IMR-90 (cell line): Measurements from ENCODE around the gene RNF212. TPM values are rescaled to one million over a fixed set of nuclear protein-coding genes. Genes with fewer than 3 reads are reported as not detected.

ENCODE experiments used
- ATAC-seq: fragments of 200-7000 bp; cut with Tn5 transposase; 2 replicates; pipeline ENCODE4 v1.9.1; 2020; ENCODE audit warnings: low read depth, mild to moderate bottlenecking, moderate library complexity
- BruUV-seq: library from RNA; stranded (reverse); fragments of 400-500 nt; replicated peaks from 2 replicates; lab custom pipeline; 2021; lab: Mats Ljungman, UMichigan
- CTCF ChIA-PET: fragments of 300-600 bp; formaldehyde crosslinking; extraction: SDS; loops from one replicate; lab custom pipeline; 2021; ENCODE audit warnings: antibody characterized with exemption; lab: Yijun Ruan, JAX
- POLR2A ChIA-PET: fragments of 300-600 bp; sonication (Branson Sonifier 250); formaldehyde crosslinking; loops from one replicate; lab custom pipeline; 2022; ENCODE audit warnings: antibody characterized with exemption; ENCODE audit not compliant: unreplicated experiment; lab: Charles Lee
- DNase-seq: peaks from one replicate; pipeline ENCODE4 v3.0.0; 2013
- H2AFZ ChIP-seq: replicated peaks from 2 replicates; pipeline ENCODE3; 2013; ENCODE audit warnings: low read length, mild to moderate bottlenecking; ENCODE audit not compliant: poor library complexity
- H2AK5ac ChIP-seq: 2 replicates; pipeline ENCODE4 v1.6.1; 2013; ENCODE audit warnings: low read depth, low read length, inconsistent platforms
- H2AK9ac ChIP-seq: replicated peaks from 2 replicates; pipeline ENCODE3; 2013; ENCODE audit warnings: mild to moderate bottlenecking, low read depth, low read length, moderate library complexity; ENCODE audit not compliant: poor library complexity
- H2BK120ac ChIP-seq: 2 replicates; pipeline ENCODE4 v1.6.1; 2013; ENCODE audit warnings: low read depth, low read length, inconsistent platforms
- H2BK15ac ChIP-seq: 3 replicates; pipeline ENCODE4 v1.6.1; 2013; ENCODE audit warnings: low read depth, low read length, inconsistent platforms
- H2BK20ac ChIP-seq: 2 replicates; pipeline ENCODE4 v1.6.1; 2013; ENCODE audit warnings: low read depth, mild to moderate bottlenecking, inconsistent platforms, low read length, moderate library complexity
- H2BK5ac ChIP-seq: 2 replicates; pipeline ENCODE4 v1.6.1; 2013; ENCODE audit warnings: mild to moderate bottlenecking, low read depth, low read length, inconsistent platforms; ENCODE audit not compliant: poor library complexity, severe bottlenecking
- H3K14ac ChIP-seq: replicated peaks from 2 replicates; pipeline ENCODE4 v1.6.1; 2013; ENCODE audit warnings: low read depth, low read length, inconsistent platforms
- H3K18ac ChIP-seq: 2 replicates; pipeline ENCODE4 v1.6.1; 2013; ENCODE audit warnings: low read depth, low read length, control low read depth
- H3K23ac ChIP-seq: 2 replicates; pipeline ENCODE4 v1.6.1; 2013; ENCODE audit warnings: low read depth, low read length, inconsistent platforms
- H3K27ac ChIP-seq: 2 replicates; pipeline ENCODE4 v1.5.1; 2013; ENCODE audit warnings: mild to moderate bottlenecking, control low read depth, low read length; ENCODE audit not compliant: insufficient read depth
- H3K27me3 ChIP-seq: 2 replicates; pipeline ENCODE4 v1.6.1; 2013; ENCODE audit warnings: low read length; ENCODE audit not compliant: control insufficient read depth, insufficient read depth
- H3K36me3 ChIP-seq: 2 replicates; pipeline ENCODE4 v1.6.1; 2013; ENCODE audit warnings: low read length, mixed read lengths; ENCODE audit not compliant: control insufficient read depth, insufficient read depth
- H3K4ac ChIP-seq: 2 replicates; pipeline ENCODE4 v1.6.1; 2013; ENCODE audit warnings: low read depth, low read length, inconsistent platforms
- H3K4me1 ChIP-seq: 2 replicates; pipeline ENCODE4 v1.6.1; 2013; ENCODE audit warnings: low read length, mixed read lengths; ENCODE audit not compliant: control insufficient read depth, insufficient read depth
- H3K4me2 ChIP-seq: 2 replicates; pipeline ENCODE4 v1.6.1; 2013; ENCODE audit warnings: low read depth, mild to moderate bottlenecking, control low read depth, low read length, moderate library complexity
- H3K4me3 ChIP-seq: 2 replicates; pipeline ENCODE4 v1.5.1; 2013; ENCODE audit warnings: low read depth, mild to moderate bottlenecking, control low read depth, low read length, moderate library complexity; ENCODE audit not compliant: insufficient read depth
- H3K56ac ChIP-seq: 2 replicates; pipeline ENCODE4 v1.6.1; 2013; ENCODE audit warnings: low read length, inconsistent platforms; ENCODE audit not compliant: insufficient read depth; ENCODE audit errors: extremely low read depth
- H3K79me1 ChIP-seq, 2 experiments: 2 replicates each; pipeline ENCODE4 v1.6.1; 2013; ENCODE audit warnings: low read length in 2 of 2, inconsistent platforms in 1 of 2, low read depth in 1 of 2
- H3K9ac ChIP-seq: 2 replicates; pipeline ENCODE4 v1.6.1; 2013; ENCODE audit warnings: low read depth, low read length, control low read depth
- H3K9me1 ChIP-seq: 2 replicates; pipeline ENCODE4 v1.6.1; 2013; ENCODE audit warnings: low read length, inconsistent platforms; ENCODE audit not compliant: insufficient read depth
- H3K9me3 ChIP-seq: 2 replicates; pipeline ENCODE4 v1.6.1; 2013; ENCODE audit warnings: low read length; ENCODE audit not compliant: control insufficient read depth, insufficient read depth
- H4K20me1 ChIP-seq: 2 replicates; pipeline ENCODE4 v1.6.1; 2013; ENCODE audit warnings: low read length, inconsistent platforms; ENCODE audit not compliant: insufficient read depth
- H4K5ac ChIP-seq: 2 replicates; pipeline ENCODE4 v1.6.1; 2013; ENCODE audit warnings: mild to moderate bottlenecking, low read depth, low read length, control low read depth
- H4K8ac ChIP-seq, 2 experiments: 2 replicates each; pipeline ENCODE4 v1.6.1; 2013; ENCODE audit warnings: low read depth in 2 of 2, low read length in 2 of 2, control low read depth in 1 of 2, inconsistent platforms in 1 of 2
- H4K91ac ChIP-seq: 2 replicates; pipeline ENCODE4 v1.6.1; 2013; ENCODE audit warnings: low read depth, low read length, inconsistent platforms; ENCODE audit not compliant: insufficient read depth
- SMC3 ChIP-seq: fragments of 150-350 bp; IDR thresholded peaks from 2 replicates; pipeline ENCODE4 v1.6.1; 2016; ENCODE audit warnings: low read depth, mild to moderate bottlenecking, antibody characterized with exemption, low read length, moderate library complexity
- WGBS, 2 experiments: methylation state at CpG; one replicate each; pipeline versions ENCODE4 v1.1.5 to v1.1.7; 2013; ENCODE audit warnings: missing lambda C conversion rate in 2 of 2; ENCODE audit not compliant: insufficient read length in 1 of 2; ENCODE audit errors: extremely low coverage in 2 of 2; 5-methylcytosine and 5-hydroxymethylcytosine counted together
- dilution Hi-C: fragments of 300-500 bp; cut with HindIII; formaldehyde crosslinking; loops from one replicate; pipeline ENCODE4 v1.14.3; 2018; ENCODE audit warnings: low sequenced_read_pairs; ENCODE audit not compliant: unreplicated experiment
- in situ Hi-C: fragments of 300-500 bp; cut with MboI; formaldehyde crosslinking; loops from 3 replicates; pipeline ENCODE4 v1.14.3; 2019; ENCODE audit warnings: low sequenced_read_pairs, inconsistent platforms, mixed read lengths
- intact Hi-C: fragments of 100-400 bp; cut with micrococcal nuclease; formaldehyde crosslinking; loops from 2 replicates; pipeline ENCODE4 v1.10.0; 2022
- polyA plus RNA-seq, 3 experiments: library from polyadenylated mRNA; depleted of rRNA; stranded (reverse); fragments of >200 nt; gene quantifications; 2 replicates each; pipeline ENCODE4 v1.2.3, GENCODE V29; 2012; ENCODE audit warnings: low replicate concordance in 1 of 3
- total RNA-seq: library from RNA; depleted of rRNA; stranded (reverse); fragments of >200 nt; gene quantifications from 2 replicates; pipeline ENCODE4 v1.2.3, GENCODE V29; 2012
- TF ChIP-seq, protein P1 (sequence below): fragments of 150-350 bp; IDR thresholded peaks from 2 replicates; pipeline ENCODE4 v1.6.1; 2016; ENCODE audit warnings: low read depth, mild to moderate bottlenecking, low read length, moderate library complexity, borderline replicate concordance

The RNF212 gene
- total and polyA plus RNA-seq, 2 of the 4 experiments (the other 2 are of a cell fraction): under 0.01 to 0.51 TPM

DNA sequence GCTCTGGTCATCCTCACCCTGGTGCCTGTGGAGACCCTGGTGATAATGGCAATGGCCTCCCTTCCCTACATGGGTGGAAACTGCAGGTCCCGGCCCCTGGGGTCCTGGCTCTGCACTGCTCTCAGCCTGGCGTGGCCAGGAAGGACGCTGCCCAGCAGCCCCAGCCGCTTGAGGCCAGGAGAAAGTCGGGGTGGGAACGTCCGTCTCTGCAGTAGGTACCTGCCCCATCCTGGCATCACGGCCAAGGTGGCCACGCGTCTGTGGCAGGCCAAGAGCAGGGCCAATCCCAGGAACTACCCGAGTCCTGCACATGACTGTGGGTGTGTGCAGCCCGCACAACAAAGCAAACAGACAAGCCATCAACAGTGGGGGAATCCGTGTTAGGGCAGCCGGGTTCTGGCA, 68.2 kb downstream of the RNF212 start:
- no peak overlapping the region for H3K4me2 ChIP-seq
- H4K20me1 ChIP-seq: peaks cover 5% of the 10 kb centered on the region
- no peak for ATAC-seq
- H3K4me3 ChIP-seq: no peak overlapping the region
- CTCF ChIA-PET: no interaction called here
- no peaks in the 10 kb centered on the region; a peak in 1 of 4 replicates for H3K79me1 ChIP-seq
- no peak overlapping the region for H2AK9ac ChIP-seq
- no peak overlapping the region for H3K27ac ChIP-seq
- no TSS peak for BruUV-seq
- H3K9me3 ChIP-seq: no peaks in the 10 kb centered on the region
- no peak overlapping the region for H2AFZ ChIP-seq
- H3K14ac ChIP-seq: no peak overlapping the region
- peaks cover 26% of the 10 kb centered on the region for H3K9me1 ChIP-seq
- H3K9ac ChIP-seq: no peak overlapping the region
- intact Hi-C loops: no loop called here
- H3K4me1 ChIP-seq: peaks cover 38% of the 10 kb centered on the region
- 100% methylated on average over 5 of the region's 14 CpGs; no CpG with 5 or more reads in 1 of the 2 experiments for WGBS, 2 experiments
- peak overlapping the region; percentile 96 for H2BK20ac ChIP-seq
- in situ Hi-C loops: no loop called here
- no peak for DNase-seq
- POLR2A ChIA-PET: no interaction called here
- H3K36me3 ChIP-seq: no peaks in the 10 kb centered on the region
- H2BK120ac ChIP-seq: peak overlapping the region; percentile 99
- no peak overlapping the region for H2BK5ac ChIP-seq
- dilution Hi-C loops: no loop called here
- H4K5ac ChIP-seq: no peak overlapping the region
- H3K23ac ChIP-seq: no peak overlapping the region
- H2BK15ac ChIP-seq: peak overlapping the region; percentile 97; the same call in 2 of the 3 replicates
- peak overlapping the region; percentile 96 for H2AK5ac ChIP-seq
- H4K8ac ChIP-seq: peak overlapping the region in 1 of 2 experiments; percentile 95; a peak in 2 of 4 replicates
- no peak overlapping the region; the same call in 1 of the 2 replicates for H3K18ac ChIP-seq
- no peak overlapping the region for H3K56ac ChIP-seq
- H3K27me3 ChIP-seq: no peaks in the 10 kb centered on the region
- TF ChIP-seq, protein P1, sequence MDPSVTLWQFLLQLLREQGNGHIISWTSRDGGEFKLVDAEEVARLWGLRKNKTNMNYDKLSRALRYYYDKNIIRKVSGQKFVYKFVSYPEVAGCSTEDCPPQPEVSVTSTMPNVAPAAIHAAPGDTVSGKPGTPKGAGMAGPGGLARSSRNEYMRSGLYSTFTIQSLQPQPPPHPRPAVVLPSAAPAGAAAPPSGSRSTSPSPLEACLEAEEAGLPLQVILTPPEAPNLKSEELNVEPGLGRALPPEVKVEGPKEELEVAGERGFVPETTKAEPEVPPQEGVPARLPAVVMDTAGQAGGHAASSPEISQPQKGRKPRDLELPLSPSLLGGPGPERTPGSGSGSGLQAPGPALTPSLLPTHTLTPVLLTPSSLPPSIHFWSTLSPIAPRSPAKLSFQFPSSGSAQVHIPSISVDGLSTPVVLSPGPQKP: no peak
- TF ChIP-seq SMC3: no peak
- H4K91ac ChIP-seq: peak overlapping the region; percentile 100
- peak overlapping the region; percentile 99 for H3K4ac ChIP-seq
